ENCODE data around the gene CCL19. TPM values are rescaled to one million over a fixed set of nuclear protein-coding genes. Genes with fewer than 3 reads are reported as not detected.

The CCL19 gene
- total RNA-seq = not detected in 2 replicates

DNA sequence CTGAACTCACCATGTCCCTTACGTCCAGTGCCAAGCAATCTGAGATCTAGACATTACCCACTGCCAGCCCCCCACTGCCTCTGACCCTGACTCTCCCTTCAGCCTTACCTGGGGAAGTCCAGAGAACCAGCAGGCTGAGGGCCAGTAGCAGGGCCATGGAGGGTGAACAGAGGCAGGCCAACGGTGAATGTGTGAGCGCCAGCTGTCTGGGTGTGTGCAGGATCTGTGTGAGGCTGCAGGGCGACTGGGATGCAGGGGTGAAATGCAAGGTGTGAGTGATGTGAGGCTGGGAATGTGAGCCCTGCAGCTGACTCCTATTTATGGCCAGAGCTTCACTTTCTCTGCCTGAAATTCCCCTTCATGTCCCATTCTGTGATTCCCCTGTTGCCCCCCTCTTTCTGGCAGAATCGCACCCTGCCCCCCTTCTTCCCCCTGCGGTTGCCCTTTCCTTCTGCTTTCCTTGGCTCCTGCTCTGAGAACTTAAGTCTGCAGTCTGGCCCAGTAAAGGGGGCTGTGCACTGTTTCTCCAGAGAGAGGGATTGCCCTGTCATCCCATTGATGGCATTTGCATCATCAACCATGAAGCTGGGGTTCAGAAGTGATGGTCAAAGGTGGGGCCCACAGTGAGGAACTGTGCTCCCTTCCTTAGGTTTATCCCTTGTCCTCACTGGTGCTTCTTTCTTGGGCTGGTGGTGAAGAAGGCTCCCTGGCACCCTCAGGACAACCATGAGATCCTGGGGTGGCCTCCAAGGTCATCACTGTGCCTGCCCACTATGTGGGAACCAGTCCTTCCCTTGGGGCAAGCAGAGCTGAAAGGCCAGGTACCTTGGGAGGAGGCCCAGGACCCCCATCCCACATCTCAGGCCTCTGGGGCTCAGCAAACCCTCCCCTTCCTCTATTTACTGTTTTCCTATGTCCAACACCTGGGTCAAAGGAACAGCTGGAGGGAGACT is at the start of gene CCL19:
CCL19 (minus strand) TSS at position 294 of the 953 bp plus-strand sequence; CDS start at position 157, 137 bp downstream.

DNA sequence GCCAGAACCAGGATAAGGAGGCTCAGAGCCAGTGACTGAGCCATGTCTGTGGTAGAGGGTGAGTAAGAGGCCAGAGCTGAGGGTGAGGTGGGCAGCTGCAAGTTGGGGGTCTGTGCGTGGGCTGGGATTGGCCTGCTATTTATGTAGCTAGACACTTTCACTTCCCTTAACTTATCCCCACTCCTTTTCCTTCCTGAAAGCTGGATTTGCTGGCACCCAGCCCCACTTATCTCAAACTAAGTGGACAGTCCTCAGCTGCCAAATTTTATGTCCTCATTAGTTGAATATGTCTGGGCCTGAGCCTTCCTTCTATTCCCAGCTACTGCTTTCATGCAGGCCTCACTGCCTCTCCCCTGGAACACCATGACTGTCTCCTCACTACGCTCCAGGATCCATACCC is 18.9 kb upstream of the CCL19 start, which contains the start of gene CCL21:
CCL21 (minus strand) TSS at position 114 of the 400 bp plus-strand sequence; CDS start at position 44, 70 bp downstream.

DNA sequence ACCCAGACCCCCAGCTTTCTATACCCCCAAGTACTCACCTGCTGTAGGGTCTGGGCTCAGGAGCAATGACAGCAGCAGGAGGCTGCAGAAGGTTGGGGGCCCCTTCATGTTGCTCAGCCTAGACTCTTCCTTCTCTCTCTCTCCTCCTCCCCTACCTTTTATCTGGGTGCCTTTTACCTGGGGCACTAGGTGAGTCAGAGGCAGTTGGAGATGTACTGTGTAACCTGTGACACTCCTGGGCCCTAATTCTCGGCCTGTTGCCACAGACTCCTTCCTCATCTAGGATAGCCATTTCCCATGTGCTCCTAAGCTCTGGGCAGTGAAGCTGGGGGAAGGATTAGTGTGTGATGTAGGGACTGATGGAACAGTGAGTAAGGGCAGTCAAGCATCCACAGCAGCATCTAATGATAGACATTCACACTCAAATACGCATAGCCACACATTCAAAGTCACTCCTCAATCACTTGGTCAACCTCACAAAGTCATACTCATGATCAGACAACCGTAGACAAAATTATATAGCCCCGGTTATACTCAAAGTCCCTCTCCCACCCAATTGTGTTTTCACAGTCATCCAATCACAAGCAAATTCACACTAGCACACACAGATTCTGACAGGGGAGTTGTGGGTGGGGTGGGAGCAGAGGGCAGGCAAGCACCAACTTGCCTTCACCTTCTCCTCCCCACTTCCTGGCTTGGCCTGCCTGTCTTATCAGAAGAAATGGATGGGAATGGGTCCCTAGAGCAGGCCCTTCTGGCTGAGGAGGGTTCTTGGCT is 28.4 kb downstream of the CCL19 start, which contains the start of gene CCL27:
CCL27 (minus strand) TSS at position 132 of the 777 bp plus-strand sequence; CDS start at position 108, 24 bp downstream.

DNA sequence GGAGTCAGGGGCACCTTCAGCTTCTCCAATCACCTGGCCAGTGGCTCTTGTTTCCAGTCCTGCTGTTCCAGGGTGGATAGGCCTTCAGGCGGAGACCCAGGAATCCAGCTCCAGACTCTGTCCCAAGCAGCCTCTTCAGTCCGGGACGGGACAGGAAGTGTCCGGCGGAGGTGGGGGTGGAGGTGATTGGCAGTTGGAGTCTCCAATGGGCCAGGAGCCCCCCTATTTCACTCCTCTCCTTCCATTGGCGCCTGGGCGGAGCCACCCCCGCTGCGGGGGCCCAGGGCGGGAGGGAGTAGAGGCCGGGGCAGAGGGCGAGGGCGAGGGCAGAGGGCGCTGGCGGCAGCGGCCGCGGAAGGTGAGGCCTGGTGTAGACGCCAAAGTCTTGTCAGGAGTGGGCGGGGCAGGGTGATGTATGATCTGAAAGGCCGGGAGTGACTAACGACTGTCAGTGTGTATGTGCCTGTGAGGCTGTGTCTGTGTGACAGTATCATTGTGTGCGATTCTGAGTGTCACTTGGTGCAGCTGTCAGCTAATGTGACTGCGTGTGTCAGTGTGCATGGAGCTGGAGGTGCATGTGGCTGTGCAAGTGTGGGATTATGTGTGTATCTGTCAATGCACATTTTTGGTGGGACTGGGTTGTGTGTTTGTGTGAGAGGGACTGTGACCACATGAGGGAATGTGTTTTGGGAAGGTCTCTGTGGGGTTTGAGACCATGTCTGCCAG is 39.0 kb downstream of the CCL19 start, which contains the start of gene IL11RA:
IL11RA (plus strand) TSS at position 310 of the 726 bp plus-strand sequence. CDS start 3,033 bp downstream, outside the sequence.

GRCh38 chr9:34646211-34647083 is 44.6 kb downstream of the CCL19 start, which contains the start of gene GALT:
Gene GALT, plus strand, starts transcription at chr9:34646675. Its CDS starts 30 bp downstream, at chr9:34646705.

Other genes starting within 250 kb of the CCL19 start
- gene FAM219A, start 232.7 kb downstream of the CCL19 start, total RNA-seq = 4.4 and 10.0 TPM in 2 replicates
- gene DNAI1, start 232.5 kb downstream of the CCL19 start, total RNA-seq = not detected in 2 replicates
- not detected in 2 replicates for gene ENHO, start 168.3 kb downstream of the CCL19 start, total RNA-seq
- not detected in 2 replicates for gene CNTFR, start 101.6 kb downstream of the CCL19 start, total RNA-seq
- 18.0 and 56.4 TPM in 2 replicates for gene RPP25L, start 79.2 kb downstream of the CCL19 start, total RNA-seq
- gene DCTN3, start 70.8 kb downstream of the CCL19 start, total RNA-seq = 56.2 and 57.4 TPM in 2 replicates
- gene ARID3C, start 62.2 kb downstream of the CCL19 start, total RNA-seq = 0.34 and 0.50 TPM in 2 replicates
- 64.6 and 84.9 TPM in 2 replicates for gene SIGMAR1, start 53.5 kb downstream of the CCL19 start, total RNA-seq
- gene GALT, start 44.6 kb downstream of the CCL19 start, total RNA-seq = 12.3 and 25.3 TPM in 2 replicates
- gene IL11RA, start 39.1 kb downstream of the CCL19 start, total RNA-seq = 0.68 and 2.3 TPM in 2 replicates
- gene CCL27, start 28.6 kb downstream of the CCL19 start, total RNA-seq = 0.21 and 0.34 TPM in 2 replicates
- not detected in 2 replicates for gene CCL21, start 18.9 kb upstream of the CCL19 start, total RNA-seq